ENCODE measurements around the gene FLOT1.

Gene FLOT1

GRCh38 chr6:30703011-30703410, 39.5 kb downstream of the FLOT1 start:
- H3K4me3 ChIP-seq (ENCODE audit: low read length): no peak overlapping the region
- DNase-seq (ENCODE audit: low read depth): no peak
- TF ChIP-seq, protein P1, sequence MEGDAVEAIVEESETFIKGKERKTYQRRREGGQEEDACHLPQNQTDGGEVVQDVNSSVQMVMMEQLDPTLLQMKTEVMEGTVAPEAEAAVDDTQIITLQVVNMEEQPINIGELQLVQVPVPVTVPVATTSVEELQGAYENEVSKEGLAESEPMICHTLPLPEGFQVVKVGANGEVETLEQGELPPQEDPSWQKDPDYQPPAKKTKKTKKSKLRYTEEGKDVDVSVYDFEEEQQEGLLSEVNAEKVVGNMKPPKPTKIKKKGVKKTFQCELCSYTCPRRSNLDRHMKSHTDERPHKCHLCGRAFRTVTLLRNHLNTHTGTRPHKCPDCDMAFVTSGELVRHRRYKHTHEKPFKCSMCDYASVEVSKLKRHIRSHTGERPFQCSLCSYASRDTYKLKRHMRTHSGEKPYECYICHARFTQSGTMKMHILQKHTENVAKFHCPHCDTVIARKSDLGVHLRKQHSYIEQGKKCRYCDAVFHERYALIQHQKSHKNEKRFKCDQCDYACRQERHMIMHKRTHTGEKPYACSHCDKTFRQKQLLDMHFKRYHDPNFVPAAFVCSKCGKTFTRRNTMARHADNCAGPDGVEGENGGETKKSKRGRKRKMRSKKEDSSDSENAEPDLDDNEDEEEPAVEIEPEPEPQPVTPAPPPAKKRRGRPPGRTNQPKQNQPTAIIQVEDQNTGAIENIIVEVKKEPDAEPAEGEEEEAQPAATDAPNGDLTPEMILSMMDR (IDR thresholded peaks at IDR 0.05; ENCODE audit: insufficient read depth, low read depth, low read length, missing control alignments): no peak

DNA sequence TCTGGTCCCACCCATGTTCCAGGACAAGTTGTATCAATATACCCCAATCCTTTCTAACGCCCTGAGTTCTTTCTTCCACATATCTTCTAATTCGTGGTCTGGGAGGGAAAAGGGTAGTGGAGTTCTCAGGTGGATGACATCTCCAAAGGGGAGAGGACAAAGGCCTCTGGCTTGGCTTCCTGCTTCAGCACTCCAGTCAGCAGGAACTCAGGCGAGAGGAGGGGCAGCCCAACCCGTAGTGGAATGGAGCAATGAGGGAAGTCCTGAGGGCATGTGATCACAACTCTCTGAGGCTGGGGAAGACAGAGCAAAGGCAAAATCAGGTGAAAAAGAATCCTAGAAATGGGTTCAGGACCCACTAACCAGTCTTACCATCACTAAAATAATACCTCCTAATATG, 42.1 kb downstream of the FLOT1 start:
- H3K4me3 ChIP-seq (ENCODE audit: low read length): no peak overlapping the region
- TF ChIP-seq, protein P1 (IDR thresholded peaks at IDR 0.05; ENCODE audit: insufficient read depth, low read depth, low read length, missing control alignments): no peak
- DNase-seq (ENCODE audit: low read depth): peak; percentile 70

DNA sequence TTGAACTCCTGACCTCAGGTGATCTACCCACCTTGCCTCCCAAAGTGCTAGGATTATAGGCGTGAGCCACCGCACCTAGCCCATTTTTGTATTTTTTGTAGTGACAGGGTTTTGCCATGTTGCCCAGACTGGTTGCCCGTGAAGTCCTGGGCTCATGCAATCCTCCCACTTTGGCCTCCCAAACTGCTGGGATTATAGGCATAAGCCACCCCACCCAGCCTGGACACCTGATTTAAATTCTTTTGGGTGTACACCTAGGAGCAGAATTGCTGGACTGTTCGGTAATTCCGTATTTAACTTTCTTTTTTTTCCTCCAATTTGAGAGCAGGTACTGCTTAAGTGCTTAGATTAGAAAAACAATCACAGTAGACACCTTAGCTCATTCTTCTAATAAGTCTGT, 46.1 kb downstream of the FLOT1 start:
- no peak for DNase-seq (ENCODE audit: low read depth)
- TF ChIP-seq, protein P1 (IDR thresholded peaks at IDR 0.05; ENCODE audit: insufficient read depth, low read depth, low read length, missing control alignments): no peak
- no peak overlapping the region for H3K4me3 ChIP-seq (ENCODE audit: low read length)

DNA sequence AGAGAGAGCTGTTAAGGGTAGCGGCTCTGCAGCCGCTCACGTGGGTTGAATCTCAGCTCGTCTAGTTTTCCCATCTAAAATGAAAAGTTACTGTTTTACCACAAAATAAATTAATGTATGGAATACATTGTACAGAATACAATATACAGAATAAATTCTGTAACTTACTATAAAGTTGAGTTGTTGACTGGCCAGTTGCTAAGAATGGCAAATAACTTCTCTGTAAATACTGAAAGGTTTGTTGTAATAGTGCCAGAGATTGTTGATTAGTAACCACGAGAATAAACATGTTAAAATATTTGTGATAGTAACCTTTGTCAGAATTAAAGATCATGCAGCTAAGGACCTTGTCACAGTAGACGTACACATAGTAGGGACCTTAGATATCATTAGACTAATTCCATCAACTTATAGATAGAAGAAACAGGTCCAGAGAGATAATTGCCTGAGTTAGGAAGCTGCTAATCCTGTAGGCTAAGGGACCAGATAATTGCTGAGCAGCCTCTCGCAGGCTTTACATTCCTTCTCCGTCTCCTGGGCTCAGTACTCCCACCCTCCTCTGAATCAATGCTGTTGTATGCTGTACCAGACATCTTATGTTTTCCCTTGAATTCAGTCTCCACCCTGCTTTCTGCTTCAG, 51.2 kb downstream of the FLOT1 start:
- no peak for DNase-seq (ENCODE audit: low read depth)
- TF ChIP-seq, protein P1 (IDR thresholded peaks at IDR 0.05; ENCODE audit: insufficient read depth, low read depth, low read length, missing control alignments): no peak

GRCh38 chr6:30690403-30691207, 51.9 kb downstream of the FLOT1 start, which contains the start of gene NRM:
Gene NRM, minus strand, starts transcription at chr6:30690984. Its CDS starts 10 bp downstream, at chr6:30690974.
- TF ChIP-seq, protein P1 (IDR thresholded peaks at IDR 0.05; ENCODE audit: insufficient read depth, low read depth, low read length, missing control alignments): no peak
- DNase-seq (ENCODE audit: low read depth): peak; percentile 95

More for the DNA sequence above, 51.2 kb downstream of the FLOT1 start:
- H3K4me3 ChIP-seq (ENCODE audit: low read length): no peak overlapping the region

DNA sequence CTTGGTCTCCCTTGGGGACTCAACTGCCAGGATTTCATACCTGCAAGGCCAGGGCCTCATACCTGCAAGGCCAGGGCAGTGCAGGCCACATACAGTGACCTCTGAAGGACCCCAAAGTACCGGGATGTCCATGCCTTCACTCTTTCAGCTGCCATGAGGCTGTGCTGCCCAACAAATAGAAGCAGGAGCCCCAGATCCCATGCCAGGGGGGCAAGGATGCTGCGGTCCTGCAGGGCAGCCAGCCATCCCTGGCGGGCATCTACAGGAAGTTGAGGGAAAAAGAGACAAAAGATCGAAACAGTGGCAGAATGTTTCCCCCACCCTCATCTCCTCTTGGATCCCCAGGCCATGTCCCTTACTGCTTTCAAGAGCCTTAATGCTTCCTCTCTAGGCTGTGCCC, 52.5 kb downstream of the FLOT1 start:
- no peak for DNase-seq (ENCODE audit: low read depth)
- peak overlapping the region; percentile 72 for H3K4me3 ChIP-seq (ENCODE audit: low read length)
- TF ChIP-seq, protein P1 (IDR thresholded peaks at IDR 0.05; ENCODE audit: insufficient read depth, low read depth, low read length, missing control alignments): no peak

More at GRCh38 chr6:30690403-30691207, 51.9 kb downstream of the FLOT1 start, which contains the start of gene NRM:
- peak within 1 kb of the TSS; percentile 72 for H3K4me3 ChIP-seq (ENCODE audit: low read length)
